ENCODE measurements around the gene PKP3.
"Not testable (repeated sequence)": the region's sequence is repeated elsewhere in the genome, so short reads cannot be mapped to it uniquely, and the experiment has no call there.

Gene PKP3

DNA sequence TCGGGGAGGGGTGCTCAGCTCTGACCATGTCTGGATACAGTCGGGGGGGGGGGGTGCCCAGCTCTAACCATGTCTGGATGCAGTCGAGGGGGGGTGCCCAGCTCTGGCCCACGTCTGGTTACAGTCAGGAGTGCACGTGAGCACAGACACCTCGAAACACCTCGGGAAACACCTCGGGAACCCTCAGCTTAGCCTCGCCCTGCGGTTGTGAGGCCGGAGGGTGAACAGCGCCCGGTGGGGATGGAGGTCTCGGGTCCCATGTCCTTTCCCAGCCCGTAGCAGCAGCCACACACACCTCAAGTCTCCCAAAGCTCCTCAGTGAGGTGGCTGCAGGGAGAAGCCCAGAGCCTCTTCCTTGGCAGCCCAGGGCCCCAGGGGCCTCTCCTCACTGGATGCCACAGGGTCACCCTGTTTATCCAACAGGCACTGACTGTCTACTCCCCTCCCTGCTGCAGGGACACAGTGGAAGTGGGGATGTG lies 18.7 kb downstream of the PKP3 start:
- no peak for DNase-seq (ENCODE audit: low spot score)

DNA sequence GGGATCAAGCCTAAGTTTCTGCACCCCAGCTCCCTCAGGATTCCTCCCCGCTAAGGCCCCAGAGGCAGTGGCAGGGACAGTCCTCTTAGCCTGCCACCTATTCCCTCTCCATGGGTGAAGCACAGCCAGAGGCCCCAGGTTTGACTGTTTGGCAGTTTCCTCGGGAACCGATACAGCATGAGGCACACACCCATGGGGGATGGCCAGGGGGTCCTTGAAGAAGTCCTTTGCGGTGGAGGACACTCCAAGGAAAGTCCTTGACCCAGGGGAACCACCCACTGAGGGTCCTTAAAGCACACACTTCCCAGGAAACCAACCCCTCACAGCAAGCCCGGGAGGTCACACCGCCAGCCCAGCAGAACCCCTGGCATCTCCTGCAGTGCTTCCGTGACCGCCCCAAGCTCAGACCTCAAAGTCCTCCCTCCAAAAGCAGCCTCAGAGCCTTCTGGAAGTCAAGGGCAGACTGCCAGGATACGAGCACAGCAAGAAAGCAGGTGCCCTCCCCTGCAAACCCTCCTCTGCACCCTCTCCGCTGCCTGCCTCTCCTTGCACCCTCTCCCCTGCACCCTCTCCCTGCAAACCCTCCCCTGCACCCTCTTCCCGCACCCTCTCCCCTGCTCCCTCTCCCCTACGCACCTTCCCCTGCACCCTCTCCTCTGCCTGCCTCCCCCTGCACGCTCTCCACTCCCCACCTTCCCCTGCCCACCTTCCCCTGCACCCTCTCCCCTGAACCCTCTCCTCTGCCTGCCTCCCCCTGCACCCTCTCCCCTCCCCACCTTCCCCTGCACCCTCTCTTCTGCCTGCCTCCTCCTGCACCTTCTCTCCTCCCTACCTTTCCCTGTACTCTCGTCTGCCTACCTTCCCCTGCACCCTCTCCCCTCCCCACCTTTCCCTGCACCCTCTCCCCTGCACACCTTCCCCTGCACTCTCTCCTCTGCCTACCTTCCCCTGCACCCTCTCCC lies 19.4 kb downstream of the PKP3 start:
- peak; percentile 42 for DNase-seq (ENCODE audit: low spot score)

DNA sequence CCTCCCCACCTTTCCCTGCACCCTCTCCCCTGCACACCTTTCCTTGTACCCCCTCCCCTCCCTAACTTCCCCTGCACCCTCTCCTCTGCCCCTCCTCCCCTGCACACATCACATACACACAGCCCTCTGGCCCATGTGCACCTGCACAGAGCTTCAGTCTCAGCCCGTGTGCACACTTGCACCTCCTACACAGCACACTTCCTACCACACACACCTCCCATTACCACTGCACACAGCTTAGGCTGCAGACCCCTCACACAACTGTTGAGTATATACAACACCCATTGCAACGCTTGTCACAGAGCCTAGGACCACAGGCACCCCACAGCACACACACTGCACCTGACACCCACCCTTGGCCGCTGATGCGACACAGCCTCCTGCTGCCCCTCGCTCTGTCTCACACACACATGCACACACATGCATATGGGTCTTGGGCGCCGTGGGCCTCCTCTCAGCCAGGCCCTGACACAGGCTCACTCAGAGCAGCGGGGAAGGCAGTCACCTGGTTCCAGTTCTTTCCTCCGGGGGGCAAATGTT lies 20.4 kb downstream of the PKP3 start:
- no peak for DNase-seq (ENCODE audit: low spot score)

DNA sequence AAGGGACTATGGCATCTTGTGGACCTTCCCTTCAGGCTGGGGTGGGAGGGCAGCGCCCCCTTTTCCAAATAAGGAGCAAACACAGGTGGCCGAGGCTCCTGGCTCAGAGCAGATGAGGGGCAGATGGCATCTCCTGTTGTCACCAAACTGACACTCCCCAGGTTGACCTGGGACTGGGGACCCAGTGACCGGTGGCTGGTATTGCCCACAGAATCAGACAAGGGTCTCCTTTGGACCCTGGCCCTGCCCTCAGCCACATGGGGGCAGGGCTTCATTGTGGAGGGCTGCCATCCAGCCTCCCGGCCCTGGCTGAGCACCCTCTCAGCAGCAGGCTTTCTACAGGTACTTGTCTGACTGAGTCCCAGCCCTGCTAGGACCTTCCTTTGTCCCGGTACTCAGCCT lies 21.6 kb downstream of the PKP3 start:
- no peak for DNase-seq (ENCODE audit: low spot score)

DNA sequence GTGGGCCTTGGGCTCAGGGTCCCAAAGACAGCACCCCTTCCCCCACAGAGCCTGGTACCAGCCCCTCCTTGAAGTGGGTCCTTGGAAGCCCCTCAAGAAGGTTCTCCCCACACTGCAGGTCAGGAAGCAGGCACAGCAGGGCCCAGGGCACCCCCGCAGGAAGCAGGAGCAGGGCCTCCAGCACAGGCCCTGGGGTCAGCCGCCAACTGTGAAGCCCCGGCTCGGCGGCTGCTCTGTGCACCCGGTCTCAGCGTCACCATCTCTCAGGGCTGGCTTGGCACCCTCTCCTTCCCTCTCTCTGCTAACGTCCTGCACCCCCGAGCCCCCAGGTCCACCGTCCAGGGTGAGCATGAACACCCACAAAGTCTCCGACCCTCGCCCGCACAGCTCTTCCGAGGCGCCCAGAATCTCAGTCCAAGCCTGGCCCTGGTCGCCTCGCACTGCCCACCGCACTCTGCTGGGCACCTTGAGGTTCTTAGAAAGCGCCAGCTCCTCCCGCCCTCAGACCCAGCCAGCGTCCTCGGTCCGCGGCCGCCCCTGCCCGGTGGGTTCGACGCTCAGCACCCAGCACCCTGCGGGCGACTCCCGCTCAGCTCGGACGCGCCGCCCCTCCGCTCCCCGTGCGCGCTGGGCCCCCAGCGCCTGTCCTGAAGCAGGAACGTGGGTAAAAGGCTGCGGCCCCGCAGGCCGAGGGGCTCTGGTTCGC lies 22.2 kb downstream of the PKP3 start:
- DNase-seq (ENCODE audit: low spot score): no peak

DNA sequence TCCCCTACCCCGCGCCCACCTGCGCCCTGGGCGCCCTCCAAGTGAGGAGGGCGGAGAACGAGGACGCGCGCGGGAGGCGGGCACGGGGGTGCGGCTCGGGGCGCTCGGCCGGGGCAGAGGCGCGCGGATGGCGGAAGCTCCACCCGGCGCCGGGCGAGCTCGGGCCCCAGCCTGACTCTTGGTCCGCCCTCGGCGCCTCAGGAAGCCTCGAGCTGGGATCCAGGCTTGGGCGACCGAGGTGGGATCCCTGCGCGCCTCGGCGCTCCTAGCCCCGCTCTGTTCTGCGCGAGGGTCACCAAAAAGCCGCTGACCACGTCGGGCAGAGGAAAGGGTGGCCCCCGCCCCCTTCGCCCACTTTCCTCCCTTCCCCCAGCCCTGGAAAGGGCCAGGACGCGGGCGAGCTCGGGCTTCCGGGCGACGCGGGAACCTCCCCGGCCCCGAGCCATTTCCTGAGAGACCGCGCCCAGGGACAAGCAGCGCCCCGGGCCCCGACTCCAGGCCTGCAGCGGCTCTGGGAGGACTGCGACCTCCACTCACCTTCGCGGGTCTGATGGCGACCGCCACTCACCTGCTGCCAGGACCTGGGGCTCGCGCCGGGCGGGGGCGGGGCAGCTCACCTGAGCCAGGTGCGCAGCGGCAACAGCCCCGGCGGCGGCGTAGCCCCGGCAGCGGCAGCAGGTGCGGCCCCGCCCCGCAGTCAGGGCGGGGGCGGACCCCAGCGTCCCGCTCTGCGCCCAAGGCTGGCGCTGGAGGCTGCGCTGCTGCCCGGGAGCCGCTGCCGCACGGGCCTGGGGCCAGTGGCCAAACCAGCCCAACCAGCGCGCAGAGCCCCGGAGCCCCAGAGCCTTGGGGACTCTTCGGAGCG lies 23.0 kb downstream of the PKP3 start:
- no peak for DNase-seq (ENCODE audit: low spot score)

DNA sequence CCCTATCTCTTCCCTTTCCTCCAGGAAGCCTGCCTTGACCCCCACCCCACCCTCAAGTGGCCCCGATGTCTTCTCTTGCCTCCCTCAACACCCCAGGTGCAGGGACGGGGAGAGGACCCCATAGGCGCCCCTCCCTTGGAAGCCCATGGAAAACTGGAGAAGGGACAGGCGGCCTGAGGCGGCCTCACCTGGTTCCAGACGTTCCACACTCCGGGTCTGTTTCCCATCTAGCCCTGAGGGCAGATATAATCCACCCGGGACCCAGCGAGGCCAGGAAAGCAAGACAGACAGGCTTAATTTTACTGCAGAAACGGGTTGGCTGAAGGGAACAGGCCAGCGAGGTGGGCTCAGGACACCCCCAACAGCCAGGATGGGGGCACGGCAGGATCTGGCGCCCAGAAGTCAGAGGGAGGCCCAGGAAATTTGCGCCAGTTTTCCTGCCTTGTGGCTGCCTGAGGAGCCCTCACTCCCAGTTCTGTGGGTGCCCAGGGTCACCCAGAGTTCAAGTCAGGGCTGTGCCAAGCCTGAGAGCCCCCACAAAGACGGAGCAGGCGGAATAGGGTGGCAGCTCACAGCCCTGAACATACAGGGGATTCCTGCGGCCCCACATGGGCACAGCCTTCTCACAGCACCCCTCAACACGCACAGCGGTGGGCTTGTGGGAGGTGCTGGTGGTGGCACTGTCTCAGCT lies 23.8 kb downstream of the PKP3 start:
- no peak for DNase-seq (ENCODE audit: low spot score)

DNA sequence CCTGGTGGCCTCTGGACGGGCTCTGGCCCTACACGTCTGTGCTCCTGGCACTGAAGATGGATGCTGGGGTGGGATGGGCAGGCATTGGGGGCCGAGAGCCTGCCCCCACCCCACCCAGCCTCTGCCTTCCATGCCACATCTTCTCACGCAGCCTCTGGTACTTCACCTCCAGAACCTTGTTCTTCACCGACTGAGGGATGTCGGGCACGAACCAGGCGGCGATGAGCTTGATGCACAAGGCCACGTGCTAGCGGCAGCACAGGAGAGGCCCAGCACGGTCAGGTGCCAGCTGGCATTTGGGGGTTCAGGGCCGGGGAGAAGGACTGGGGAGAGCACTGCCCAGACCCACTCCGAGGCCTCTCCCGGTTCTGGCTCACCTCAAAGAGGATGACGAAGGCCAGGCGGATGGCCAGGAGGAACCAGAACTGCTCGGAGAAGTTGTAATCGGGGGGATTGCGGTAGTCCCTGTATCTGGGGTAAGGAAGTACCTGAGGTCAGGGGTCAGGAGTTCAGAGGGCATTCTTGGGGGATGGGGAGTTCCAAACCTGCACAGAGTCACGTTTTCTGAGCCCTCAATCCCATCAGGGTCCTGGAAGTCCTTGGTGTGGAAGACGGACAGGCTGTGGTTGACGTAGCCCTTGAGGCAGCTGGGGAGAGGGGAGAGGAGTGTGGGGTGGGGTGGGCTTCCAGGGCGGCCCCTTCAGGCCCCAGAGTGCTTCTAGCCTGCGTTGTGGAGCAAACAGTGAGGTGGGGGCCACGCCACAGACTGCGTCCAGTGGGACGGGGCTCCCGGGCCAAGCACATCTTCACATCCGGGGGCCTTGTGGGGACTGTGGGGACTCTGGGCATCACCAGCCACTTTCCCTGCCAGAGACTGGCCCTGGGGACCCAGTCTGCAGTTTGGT lies 24.6 kb downstream of the PKP3 start:
- no peak for DNase-seq (ENCODE audit: low spot score)

DNA sequence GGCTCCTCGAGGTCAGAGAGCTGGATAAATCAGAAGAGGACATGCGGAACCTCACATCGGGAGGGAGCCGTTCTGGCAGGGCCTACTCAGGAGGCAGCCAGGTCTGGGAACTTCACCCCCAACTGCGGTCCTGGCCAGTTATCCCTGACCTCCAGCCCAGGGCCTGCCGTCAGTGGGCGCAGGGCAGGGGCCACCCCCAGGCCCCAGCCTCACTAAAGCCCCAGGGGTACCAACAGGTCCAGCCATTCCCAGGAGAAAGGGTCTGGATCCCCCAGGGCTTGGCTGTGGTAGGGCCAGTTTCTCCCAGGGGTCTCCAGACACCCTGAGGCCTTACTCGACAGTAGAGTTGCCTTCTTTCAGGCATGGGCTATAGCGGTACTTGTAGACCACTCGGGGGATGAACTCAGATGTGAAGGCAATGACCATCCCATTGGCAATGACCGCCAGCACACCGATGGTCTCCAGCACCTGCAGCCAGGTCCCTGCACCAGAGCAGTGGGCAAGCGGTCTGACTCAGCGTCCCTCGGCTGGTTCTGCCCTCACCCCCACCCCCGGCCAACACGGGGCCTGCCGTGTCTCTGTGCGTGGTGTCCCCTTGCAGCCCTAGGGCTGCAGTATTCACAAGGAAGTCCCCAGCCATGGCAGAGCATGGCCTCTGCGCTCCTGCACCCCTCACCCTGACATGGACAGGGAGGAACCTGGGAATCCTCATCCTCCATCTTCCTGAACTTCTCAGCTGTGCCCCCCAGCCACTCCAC lies 25.4 kb downstream of the PKP3 start:
- DNase-seq (ENCODE audit: low spot score): no peak

DNA sequence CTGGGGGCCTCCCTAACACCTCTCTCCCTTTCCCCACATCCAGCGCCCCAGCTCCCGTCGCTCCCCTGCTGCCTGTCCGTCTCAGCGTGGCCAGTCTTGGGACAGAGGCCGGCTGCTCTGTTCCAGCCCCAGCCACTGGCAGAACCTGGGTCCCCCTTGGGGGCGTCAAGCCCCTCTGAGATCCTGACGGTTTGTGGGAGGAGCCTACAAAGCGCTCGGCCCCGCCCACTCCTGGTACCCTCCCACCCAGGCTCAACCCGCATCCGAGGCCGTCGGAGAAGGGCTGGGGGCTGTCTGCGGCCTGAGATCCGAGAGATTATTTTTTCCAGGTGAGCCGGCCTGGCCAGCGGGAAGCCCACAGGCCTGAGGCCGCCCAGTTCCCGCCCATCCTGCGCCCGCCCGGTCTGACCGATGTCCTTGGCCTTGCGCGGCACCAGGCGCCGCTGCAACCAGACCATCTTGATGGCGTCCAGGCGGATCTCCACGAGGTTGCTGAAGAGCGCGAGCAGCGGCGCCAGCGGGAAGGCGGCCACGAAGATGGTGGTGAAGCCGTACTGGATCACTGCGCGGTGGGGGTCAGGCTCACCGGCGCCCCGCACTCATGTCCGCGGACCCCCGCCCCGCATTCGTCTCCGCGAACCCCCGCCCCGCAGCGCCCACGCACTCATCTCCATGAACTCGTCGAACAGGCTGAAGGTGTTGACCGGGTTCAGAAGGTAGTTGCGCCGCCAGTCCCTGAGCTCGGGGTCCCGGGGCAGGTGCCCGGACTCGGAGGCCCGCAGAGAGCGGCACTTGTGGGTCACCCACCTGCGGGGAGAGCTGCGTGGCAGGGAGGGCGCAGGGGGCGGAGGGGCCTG lies 26.3 kb downstream of the PKP3 start:
- DNase-seq (ENCODE audit: low spot score): no peak

DNA sequence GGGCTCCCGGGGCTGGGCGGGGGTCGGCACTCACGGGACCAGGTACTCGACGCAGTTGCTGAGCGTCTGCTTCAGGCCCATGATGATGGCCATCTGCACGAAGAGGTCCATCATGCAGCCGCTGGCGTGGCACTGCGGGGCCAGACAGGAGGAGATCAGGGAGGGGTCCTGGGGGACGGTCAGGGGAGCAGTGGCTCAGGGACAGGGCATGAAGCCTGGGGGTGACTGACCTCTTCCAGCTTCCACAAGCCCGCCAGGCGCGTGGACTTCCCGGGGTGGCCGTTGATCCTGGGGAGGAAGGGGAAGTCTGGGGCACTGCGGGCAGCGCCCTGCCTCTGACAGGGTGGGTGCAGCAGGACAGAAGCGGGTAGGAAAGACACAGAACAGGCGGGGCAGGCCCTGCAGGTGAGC lies 26.9 kb downstream of the PKP3 start:
- no peak for DNase-seq (ENCODE audit: low spot score)

DNA sequence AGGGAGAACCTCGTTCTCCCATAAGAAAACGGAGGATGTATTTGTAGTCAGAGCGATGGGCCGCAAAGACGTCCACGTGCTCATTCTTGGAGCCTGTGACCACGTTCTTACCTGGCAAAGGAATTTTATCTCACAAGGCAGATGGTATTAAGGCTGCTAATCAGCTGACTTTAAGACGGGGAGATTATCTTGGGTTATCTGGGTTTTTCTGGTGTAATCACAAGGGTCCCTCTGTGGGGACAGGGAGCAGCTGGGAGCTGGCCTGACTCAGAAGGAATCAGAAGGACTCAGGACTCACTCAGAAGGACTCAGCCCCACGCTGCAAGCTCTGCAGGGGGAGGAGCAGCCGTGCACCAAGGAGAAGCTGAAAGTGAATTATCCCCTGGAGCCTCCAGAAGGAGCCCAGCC lies 28.2 kb downstream of the PKP3 start:
- DNase-seq (ENCODE audit: low spot score): no peak

DNA sequence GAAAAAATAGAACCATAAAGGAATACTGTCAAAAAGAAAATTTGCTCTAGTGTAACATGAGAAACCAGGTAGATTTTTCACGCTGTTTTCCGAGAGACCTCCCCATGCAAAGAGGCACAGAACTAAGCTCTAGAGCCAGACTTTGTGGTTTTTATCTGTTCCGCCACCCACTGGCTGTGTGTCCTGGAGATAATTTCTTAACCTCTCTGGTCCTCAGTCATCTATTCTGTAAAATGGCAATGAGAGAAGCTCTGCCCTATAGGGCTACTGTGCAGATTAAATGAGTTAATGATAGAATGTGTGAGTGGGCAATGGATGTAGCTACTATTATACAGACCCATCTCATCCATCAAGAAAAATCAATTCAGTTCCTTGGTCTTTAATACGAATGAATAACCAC lies 30.2 kb downstream of the PKP3 start:
- DNase-seq (ENCODE audit: low spot score): no peak

DNA sequence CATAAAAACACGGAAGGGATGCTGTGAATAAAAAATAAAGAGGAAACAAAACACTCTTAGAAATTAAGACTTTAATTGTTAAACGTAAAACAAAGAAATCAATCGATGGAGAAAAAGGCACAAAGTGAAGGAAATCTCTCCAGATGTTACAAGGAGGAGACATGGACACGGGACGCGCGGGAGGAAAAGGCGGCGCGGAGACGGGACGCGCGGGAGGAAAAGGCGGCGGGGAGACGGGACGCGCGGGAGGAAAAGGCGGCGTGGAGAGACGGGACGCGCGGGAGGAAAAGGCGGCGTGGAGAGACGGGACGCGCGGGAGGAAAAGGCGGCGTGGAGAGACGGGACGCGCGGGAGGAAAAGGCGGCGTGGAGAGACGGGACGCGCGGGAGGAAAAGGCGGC lies 30.8 kb downstream of the PKP3 start:
- not testable (repeated sequence) for DNase-seq (ENCODE audit: low spot score)

DNA sequence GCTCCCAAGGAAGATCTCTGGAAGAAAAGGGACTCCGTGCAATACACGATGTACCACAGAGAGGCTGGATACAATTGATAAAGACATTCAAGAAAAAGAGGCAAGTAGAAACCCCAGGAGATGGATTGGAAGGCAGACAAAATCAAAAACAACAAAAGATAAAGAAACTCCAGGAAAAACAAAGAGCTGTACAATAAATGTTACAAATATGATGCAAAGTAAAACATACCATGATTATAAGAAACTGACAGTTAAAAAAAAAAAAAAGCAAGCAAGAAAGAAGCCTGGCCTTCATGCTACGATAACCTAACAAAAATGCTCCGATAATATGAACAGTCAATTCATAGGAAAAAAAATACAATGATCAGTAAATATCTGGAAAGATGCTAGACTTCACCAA lies 31.3 kb downstream of the PKP3 start:
- no peak for DNase-seq (ENCODE audit: low spot score)

DNA sequence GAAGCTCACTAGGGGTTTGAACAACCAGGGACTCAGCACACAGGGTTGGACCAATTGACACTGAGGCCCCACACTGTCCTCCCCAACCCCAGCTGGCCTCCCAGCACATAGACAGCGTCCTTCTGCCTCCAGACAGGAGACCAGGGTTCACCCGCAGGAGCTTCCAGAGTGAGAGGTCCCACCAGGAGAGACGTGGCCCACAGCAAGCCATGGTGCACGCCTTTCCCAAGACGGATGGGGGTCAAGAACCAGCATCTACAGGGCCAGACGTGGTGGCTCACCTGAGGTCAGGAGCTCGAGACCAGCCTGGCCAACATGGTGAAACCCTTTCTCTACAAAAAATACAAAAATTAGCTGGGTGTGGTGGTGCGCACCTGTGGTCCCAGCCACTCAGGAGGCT lies 32.8 kb downstream of the PKP3 start:
- DNase-seq (ENCODE audit: low spot score): no peak

DNA sequence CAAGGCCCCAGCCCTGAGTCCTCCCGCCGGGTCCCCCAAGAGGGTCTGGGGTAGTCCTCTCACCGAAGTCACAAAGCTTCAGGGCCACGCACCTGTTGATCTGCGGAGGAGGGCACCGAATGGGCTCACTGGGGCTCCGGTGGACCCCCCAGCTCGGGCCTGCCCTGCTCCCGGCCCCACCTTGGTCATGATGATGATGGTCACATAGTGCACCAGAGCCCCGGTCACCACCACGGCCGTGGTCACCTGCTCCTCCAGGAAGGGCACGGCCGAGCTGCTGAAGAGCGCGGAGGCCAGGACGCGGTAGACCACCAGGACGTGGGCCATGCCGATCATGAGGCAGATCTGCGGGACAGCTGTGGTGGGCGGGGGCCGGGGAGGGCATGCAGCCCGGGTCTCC lies 34.3 kb downstream of the PKP3 start:
- DNase-seq (ENCODE audit: low spot score): no peak

DNA sequence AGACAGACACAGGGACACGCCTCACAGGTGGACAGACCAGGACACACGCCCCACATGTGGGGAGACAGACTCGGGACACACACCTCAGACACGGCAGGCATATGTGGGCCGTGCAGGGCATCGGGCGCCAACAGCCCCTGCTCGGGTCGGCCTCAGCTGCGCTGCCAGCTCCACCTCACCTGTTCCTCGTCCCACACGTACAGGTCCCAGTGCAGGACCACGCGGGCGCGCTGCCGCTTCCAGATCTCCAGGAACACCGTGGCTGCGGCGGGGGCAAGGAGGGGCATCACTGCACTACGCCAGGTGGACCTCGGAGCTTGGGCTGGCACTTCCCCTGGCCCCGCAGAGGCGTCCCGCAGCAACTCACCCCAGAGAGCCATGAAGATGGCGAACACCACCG lies 35.4 kb downstream of the PKP3 start:
- no peak for DNase-seq (ENCODE audit: low spot score)

Measured in NAMALWA (cell line).